DND-41 (cell line): ENCODE results near the gene RAPSN.

ENCODE experiments used
- ATAC-seq: fragments of 200-7000 bp; cut with Tn5 transposase; 3 replicates; pipeline ENCODE4 v1.9.1; 2021; ENCODE audit warnings: low read depth; ENCODE audit not compliant: insufficient read depth
- DNase-seq: peaks from one replicate; pipeline ENCODE4 v3.0.0-alpha.2; 2020
- H2AFZ ChIP-seq: 2 replicates; pipeline ENCODE4 v1.6.0; 2012; ENCODE audit warnings: low read depth, low read length
- H3K27ac ChIP-seq: 2 replicates; pipeline ENCODE4 v1.5.1; 2012; ENCODE audit warnings: low read length, inconsistent platforms
- H3K27me3 ChIP-seq: fragments of 200-600 bp; sonication (generic); 2 replicates; pipeline ENCODE4 v1.6.0; 2012; ENCODE audit warnings: low read length, mild to moderate bottlenecking, inconsistent platforms; ENCODE audit not compliant: insufficient read depth, poor library complexity
- H3K36me3 ChIP-seq: 2 replicates; pipeline ENCODE4 v1.5.1; 2012; ENCODE audit warnings: low read length, inconsistent platforms; ENCODE audit not compliant: insufficient read depth
- H3K4me1 ChIP-seq: 2 replicates; pipeline ENCODE4 v1.5.1; 2012; ENCODE audit warnings: mild to moderate bottlenecking, low read length; ENCODE audit not compliant: insufficient read depth
- H3K4me2 ChIP-seq: 2 replicates; pipeline ENCODE4 v1.6.0; 2012; ENCODE audit warnings: mild to moderate bottlenecking, moderate library complexity, low read length, inconsistent platforms; ENCODE audit not compliant: insufficient read depth
- H3K4me3 ChIP-seq, 2 experiments: fragments of 200-600 bp in 1 of 2; shearing (Covaris generic) in 1 of 2; 2 replicates each; pipeline ENCODE4 v1.5.1; 2012 to 2016; ENCODE audit warnings: inconsistent platforms in 2 of 2, low read length in 2 of 2, mild to moderate bottlenecking in 2 of 2, low read depth in 1 of 2, moderate library complexity in 1 of 2
- H3K79me2 ChIP-seq: 2 replicates; pipeline ENCODE4 v1.6.0; 2012; ENCODE audit warnings: low read length, inconsistent platforms; ENCODE audit not compliant: insufficient read depth
- H3K9ac ChIP-seq: 2 replicates; pipeline ENCODE4 v1.6.0; 2012; ENCODE audit warnings: low read depth, mild to moderate bottlenecking, inconsistent platforms, low read length, moderate library complexity
- H3K9me3 ChIP-seq: 2 replicates; pipeline ENCODE4 v1.5.1; 2012; ENCODE audit warnings: low read length, moderate library complexity, mild to moderate bottlenecking, inconsistent platforms; ENCODE audit not compliant: insufficient read depth, severe bottlenecking
- H4K20me1 ChIP-seq: 2 replicates; pipeline ENCODE4 v1.6.0; 2012; ENCODE audit warnings: low read length; ENCODE audit not compliant: insufficient read depth
- CTCF ChIP-seq: IDR thresholded peaks from 2 replicates; pipeline ENCODE4 v1.5.1; 2012; ENCODE audit warnings: borderline replicate concordance, low read length, moderate library complexity, mild to moderate bottlenecking; ENCODE audit not compliant: poor library complexity, severe bottlenecking; ENCODE audit errors: extremely low read depth
- EZH2 ChIP-seq: IDR thresholded peaks from 3 replicates; pipeline ENCODE4 v1.6.1; 2012; ENCODE audit warnings: borderline replicate concordance, low read depth, mild to moderate bottlenecking, moderate library complexity, low read length, inconsistent platforms; ENCODE audit not compliant: severe bottlenecking

Gene RAPSN

GRCh38 chr11:47389577-47390421 lies 59.1 kb downstream of the RAPSN start:
- no peak for ATAC-seq
- Histone ChIP-seq H2AFZ (no peak overlapping the region), H3K9ac (no peak overlapping the region), H3K4me3 (no peak overlapping the region), H3K79me2 (no peaks in the 10 kb centered on the region), H3K9me3 (no peaks in the 10 kb centered on the region), H3K27ac (no peak overlapping the region), H3K27me3 (no peaks in the 10 kb centered on the region), H4K20me1 (no peaks in the 10 kb centered on the region), H3K4me1 (peaks cover 5% of the 10 kb centered on the region), H3K36me3 (no peaks in the 10 kb centered on the region), H3K4me2 (no peak overlapping the region)
- DNase-seq, result no peak
- TF ChIP-seq CTCF (no peak), EZH2 (no peak)

- no peaks in the 10 kb centered on the region for H4K20me1 ChIP-seq
- no peaks in the 10 kb centered on the region for H3K9me3 ChIP-seq
- no peak overlapping the region for H3K9ac ChIP-seq
- H3K4me1 ChIP-seq, result no peaks in the 10 kb centered on the region
- H3K27ac ChIP-seq, result no peak overlapping the region
- H3K4me3 ChIP-seq, result no peak overlapping the region
- DNase-seq, result no peak
- no peaks in the 10 kb centered on the region for H3K27me3 ChIP-seq
- H3K4me2 ChIP-seq, result no peak overlapping the region
- no peak overlapping the region for H2AFZ ChIP-seq
- H3K36me3 ChIP-seq, result no peaks in the 10 kb centered on the region
- no peak for ATAC-seq
- no peaks in the 10 kb centered on the region for H3K79me2 ChIP-seq
- no peak for TF ChIP-seq CTCF
- no peak for TF ChIP-seq EZH2
Observed at GRCh38 chr11:47388697-47389576, 60.0 kb downstream of the RAPSN start.

GRCh38 chr11:47387944-47388696 lies 60.8 kb downstream of the RAPSN start:
- H3K4me2 ChIP-seq, result no peak overlapping the region
- H3K27me3 ChIP-seq, result no peaks in the 10 kb centered on the region
- no peak overlapping the region for H3K4me3 ChIP-seq
- no peaks in the 10 kb centered on the region for H3K9me3 ChIP-seq
- no peak for TF ChIP-seq EZH2
- no peak for TF ChIP-seq CTCF
- DNase-seq, result no peak
- no peaks in the 10 kb centered on the region for H3K79me2 ChIP-seq
- H3K4me1 ChIP-seq, result no peaks in the 10 kb centered on the region
- peak overlapping the region; percentile 38 for H2AFZ ChIP-seq
- H3K36me3 ChIP-seq, result no peaks in the 10 kb centered on the region
- H4K20me1 ChIP-seq, result no peaks in the 10 kb centered on the region
- H3K9ac ChIP-seq, result no peak overlapping the region
- H3K27ac ChIP-seq, result no peak overlapping the region
- ATAC-seq, result no peak
